ENCODE data around the gene FBXO42. TPM values are rescaled to one million over a fixed set of nuclear protein-coding genes. Genes with fewer than 3 reads are reported as not detected.

Gene FBXO42
- total and polyA plus RNA-seq, 12 donors = 12.4 to 26.6 (median 20.5) TPM

DNA sequence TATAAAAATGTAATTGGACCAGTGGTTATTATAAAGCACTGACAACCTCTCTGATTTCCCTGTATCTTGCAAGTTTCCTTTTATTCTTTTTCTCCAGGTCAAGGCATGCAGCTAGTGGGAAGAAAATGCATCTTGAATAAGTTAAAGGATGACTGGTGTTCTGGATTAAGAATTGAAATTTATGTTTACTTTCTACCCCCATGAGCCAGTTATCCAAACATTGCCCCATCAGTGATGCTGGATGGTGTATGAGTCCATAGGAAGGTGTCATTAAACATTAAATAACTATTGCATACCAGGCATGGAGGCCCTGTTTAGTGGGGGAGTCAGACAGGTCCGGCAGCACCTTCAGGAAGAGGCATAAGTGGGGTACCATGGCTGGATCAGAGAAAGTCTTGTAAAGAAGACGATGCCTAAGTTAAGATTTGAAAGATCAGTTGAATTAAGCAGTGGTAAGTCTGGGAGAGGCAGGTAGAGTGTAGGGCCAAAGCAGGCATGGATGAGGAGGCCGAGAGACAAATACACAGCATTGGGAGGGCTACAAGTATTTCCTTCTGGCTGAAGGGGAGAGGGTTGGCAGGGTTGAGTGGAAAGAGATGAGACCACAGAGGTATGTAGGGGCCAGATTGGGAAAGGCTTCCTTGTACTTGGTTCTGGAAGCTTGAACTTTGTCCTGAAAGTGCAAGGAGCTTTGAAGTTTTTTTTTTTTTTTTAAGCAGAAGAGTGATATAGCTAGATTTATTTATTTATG is 20.4 kb upstream of the FBXO42 start:
- intact Hi-C loops (cut with DNase I) = loop anchor here in 1 of 10 donors (5.0 kb wide), 1 partner anchor 70 kb away; the partner anchor contains the start of gene NECAP2
- Histone ChIP-seq H3K36me3 (peaks cover 0 to 8% (median 0%) of the 10 kb centered on the region in 9 donors), H3K4me3 (no peak overlapping the region), H3K27ac (peak overlapping the region in 2 of 10 donors; percentile 22 to 54), H3K9me3 (no peaks in the 10 kb centered on the region), H3K4me1 (peaks cover 17 to 94% (median 82%) of the 10 kb centered on the region in 9 donors), H3K27me3 (no peaks in the 10 kb centered on the region)
- DNase-seq (no peak), ATAC-seq (no peak)
- TF ChIP-seq, protein P1, sequence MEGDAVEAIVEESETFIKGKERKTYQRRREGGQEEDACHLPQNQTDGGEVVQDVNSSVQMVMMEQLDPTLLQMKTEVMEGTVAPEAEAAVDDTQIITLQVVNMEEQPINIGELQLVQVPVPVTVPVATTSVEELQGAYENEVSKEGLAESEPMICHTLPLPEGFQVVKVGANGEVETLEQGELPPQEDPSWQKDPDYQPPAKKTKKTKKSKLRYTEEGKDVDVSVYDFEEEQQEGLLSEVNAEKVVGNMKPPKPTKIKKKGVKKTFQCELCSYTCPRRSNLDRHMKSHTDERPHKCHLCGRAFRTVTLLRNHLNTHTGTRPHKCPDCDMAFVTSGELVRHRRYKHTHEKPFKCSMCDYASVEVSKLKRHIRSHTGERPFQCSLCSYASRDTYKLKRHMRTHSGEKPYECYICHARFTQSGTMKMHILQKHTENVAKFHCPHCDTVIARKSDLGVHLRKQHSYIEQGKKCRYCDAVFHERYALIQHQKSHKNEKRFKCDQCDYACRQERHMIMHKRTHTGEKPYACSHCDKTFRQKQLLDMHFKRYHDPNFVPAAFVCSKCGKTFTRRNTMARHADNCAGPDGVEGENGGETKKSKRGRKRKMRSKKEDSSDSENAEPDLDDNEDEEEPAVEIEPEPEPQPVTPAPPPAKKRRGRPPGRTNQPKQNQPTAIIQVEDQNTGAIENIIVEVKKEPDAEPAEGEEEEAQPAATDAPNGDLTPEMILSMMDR (IDR thresholded peaks at IDR 0.05) = no peak
- WGBS, 2 donors = 91 to 92% methylated on average over 3 of the region's 3 CpGs

DNA sequence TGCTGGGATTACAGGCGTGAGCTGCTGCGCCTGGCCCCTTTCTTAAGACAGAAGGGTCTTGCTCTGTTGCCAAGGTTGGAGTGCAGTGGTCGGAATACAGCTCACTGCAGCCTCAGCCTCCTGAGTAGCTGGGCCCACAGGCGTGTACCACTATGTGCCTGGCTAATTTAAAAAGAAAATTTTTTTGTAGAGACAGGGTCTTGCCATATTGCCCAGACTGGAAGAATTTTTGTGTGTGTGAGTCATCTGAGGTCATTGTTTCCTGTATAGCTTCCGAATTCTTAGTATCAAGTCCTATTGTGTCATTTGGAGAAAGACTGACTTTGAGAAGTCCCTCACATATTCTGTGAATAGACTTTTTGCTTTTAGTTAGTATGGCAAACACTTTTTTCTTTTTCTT is 19.4 kb upstream of the FBXO42 start:
- intact Hi-C loops (cut with DNase I) = loop anchor here in 1 of 10 donors (5.0 kb wide), 1 partner anchor 71 kb away; the partner anchor contains the start of gene NECAP2

DNA sequence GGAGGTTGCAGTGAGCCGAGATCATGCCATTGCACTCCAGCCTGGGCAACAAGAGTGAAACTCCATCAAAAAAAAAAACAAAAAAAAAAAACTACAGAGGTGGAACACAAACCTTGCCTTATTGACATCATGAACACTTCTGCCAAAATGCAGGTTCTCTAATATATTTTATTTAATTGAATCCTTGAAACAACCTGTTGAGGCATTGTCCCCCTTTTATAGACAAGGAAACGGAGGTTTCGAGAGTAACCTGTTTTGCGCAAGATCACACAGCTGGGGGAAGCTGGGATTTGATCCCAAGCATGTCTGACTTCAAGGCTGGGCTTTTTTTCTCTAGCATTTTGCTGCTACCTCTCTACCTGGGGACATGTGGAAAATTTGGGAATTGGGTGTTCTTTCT is 17.5 kb upstream of the FBXO42 start:
- DNase-seq (no peak), ATAC-seq (no peak)
- no peaks in the 10 kb centered on the region for H3K27me3 ChIP-seq
- intact Hi-C loops (cut with DNase I) = loop anchor here (5.0 to 10.0 kb wide), 6 partner anchors 72 to 298 kb away; partner anchors contain the start of genes FAM131C (in 3 of the 10) and NECAP2 (in 3 of the 10)
- TF ChIP-seq, protein P1 (IDR thresholded peaks at IDR 0.05) = no peak
- no peak overlapping the region for H3K27ac ChIP-seq
- H3K36me3 ChIP-seq = peaks cover 0 to 8% (median 0%) of the 10 kb centered on the region in 9 donors
- no peaks in the 10 kb centered on the region for H3K9me3 ChIP-seq
- peaks cover 12 to 78% (median 57%) of the 10 kb centered on the region in 9 donors for H3K4me1 ChIP-seq
- WGBS, 2 donors = 86 to 94% methylated on average over 4 of the region's 4 CpGs
- H3K4me3 ChIP-seq = no peak overlapping the region

More for the DNA sequence above, 19.4 kb upstream of the FBXO42 start:
- 81 to 82% methylated on average over 5 of the region's 5 CpGs for WGBS, 2 donors
- peak overlapping the region in 2 of 10 donors; percentile 40 to 54 for H3K27ac ChIP-seq
- DNase-seq (no peak), ATAC-seq (no peak)
- H3K36me3 ChIP-seq = peaks cover 0 to 8% (median 0%) of the 10 kb centered on the region in 9 donors
- H3K27me3 ChIP-seq = no peaks in the 10 kb centered on the region
- TF ChIP-seq, protein P1 (IDR thresholded peaks at IDR 0.05) = no peak
- H3K4me3 ChIP-seq = no peak overlapping the region
- no peaks in the 10 kb centered on the region for H3K9me3 ChIP-seq
- H3K4me1 ChIP-seq = peaks cover 17 to 84% (median 72%) of the 10 kb centered on the region in 9 donors

DNA sequence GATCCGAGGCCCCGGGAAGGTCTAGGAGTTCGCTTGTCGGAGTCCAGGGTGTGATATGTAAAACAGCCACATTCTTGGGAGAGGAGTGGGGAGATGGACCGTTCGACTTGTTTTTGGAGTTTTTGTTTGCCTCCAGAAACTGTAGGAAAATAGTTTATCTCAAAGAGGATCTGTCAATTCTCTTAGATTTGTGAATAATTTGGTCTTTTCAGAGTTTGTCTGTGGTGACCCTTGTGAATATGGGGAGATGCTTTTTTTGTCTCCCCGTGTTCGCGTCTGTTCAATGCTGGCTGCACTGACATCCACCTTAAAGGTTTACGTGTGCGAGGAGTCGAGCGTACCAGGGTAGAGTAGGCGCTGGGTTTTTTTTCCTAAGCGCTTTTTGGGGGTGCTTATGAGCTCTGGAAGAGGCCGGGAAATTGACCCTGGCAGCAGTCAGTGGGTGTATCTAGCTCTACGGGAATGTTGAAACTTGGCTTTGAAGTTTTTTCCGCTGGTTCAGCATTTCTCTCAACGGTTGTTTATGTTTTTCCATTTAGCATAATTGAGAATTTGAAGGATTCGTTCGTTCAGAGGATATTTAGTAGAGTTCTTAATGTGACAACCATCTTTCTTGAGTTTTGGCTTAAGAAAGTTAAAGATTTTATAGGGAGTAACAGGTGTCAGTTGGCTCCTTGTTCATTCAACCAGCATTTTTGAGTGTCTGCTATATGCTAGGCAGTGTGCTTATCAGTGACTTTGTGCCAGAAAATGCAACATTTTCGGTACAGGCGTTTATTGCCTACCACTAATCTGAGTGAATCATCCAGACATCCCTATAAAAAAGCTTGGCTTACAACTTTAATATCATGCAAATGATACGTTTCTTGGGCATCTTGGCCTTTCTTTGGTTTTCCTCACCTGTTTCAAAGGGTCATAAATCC is 15.9 kb upstream of the FBXO42 start:
- ATAC-seq (peak in 2 of 8 donors; percentile 8 to 48), DNase-seq (no peak)
- peak overlapping the region; percentile 50 to 96 (median 75) for H3K4me3 ChIP-seq
- intact Hi-C loops (cut with DNase I) = loop anchor here (2.0 to 10.0 kb wide), 7 partner anchors 74 to 296 kb away; partner anchors contain the start of genes FAM131C (in 3 of the 10) and NECAP2 (in 2 of the 10)
- H3K27me3 ChIP-seq = no peaks in the 10 kb centered on the region
- H3K4me1 ChIP-seq = peaks cover 12 to 78% (median 48%) of the 10 kb centered on the region in 9 donors
- TF ChIP-seq, protein P1 (IDR thresholded peaks at IDR 0.05) = no peak
- H3K9me3 ChIP-seq = no peaks in the 10 kb centered on the region
- H3K36me3 ChIP-seq = peaks cover 0 to 8% (median 0%) of the 10 kb centered on the region in 9 donors
- 2 to 3% methylated on average over 24 of the region's 24 CpGs for WGBS, 2 donors
- H3K27ac ChIP-seq = peak overlapping the region; percentile 91 to 99 (median 98)

All from heart right ventricle (tissue), 16 donors.